Activated CD4-positive, CD25-positive, alpha-beta regulatory T cell treated with anti-CD3 and anti-CD28 coated beads, Interleukin-2, amount 50 U/mL, for 16 hours (primary cell): Measurements from ENCODE around the gene TRIM41.
"Not testable (repeated sequence)": the region's sequence is repeated elsewhere in the genome, so short reads cannot be mapped to it uniquely, and the experiment has no call there.

ENCODE experiments used
- DNase-seq: peaks from one replicate; pipeline ENCODE4 v3.0.0-alpha.2; 2020; ENCODE audit warnings: low read depth, low spot score

TRIM41 gene

GRCh38 chr5:181248277-181248676 lies 25.2 kb downstream of the TRIM41 start:
- no peak for DNase-seq

- DNase-seq, result no peak
Observed at GRCh38 chr5:181255276-181255675, 32.2 kb downstream of the TRIM41 start.

GRCh38 chr5:181255836-181256578 lies 32.9 kb downstream of the TRIM41 start:
- DNase-seq, result no peak

- DNase-seq, result no peak
Observed at GRCh38 chr5:181258576-181258975, 35.5 kb downstream of the TRIM41 start.

- DNase-seq, result no peak
Observed at GRCh38 chr5:181259283-181259682, 36.2 kb downstream of the TRIM41 start.

GRCh38 chr5:181259974-181260719 lies 37.1 kb downstream of the TRIM41 start:
- DNase-seq, result no peak

GRCh38 chr5:181260720-181261319 lies 37.7 kb downstream of the TRIM41 start, which contains the start of gene TRIM52:
TSS of gene TRIM52 (minus strand) at chr5:181261143. CDS start at chr5:181260813, 330 bp downstream.
- DNase-seq, result peak; percentile 78

GRCh38 chr5:181261320-181262049 lies 38.4 kb downstream of the TRIM41 start:
- DNase-seq, result peak; percentile 51

- no peak for DNase-seq
Observed at GRCh38 chr5:181263633-181264032, 40.6 kb downstream of the TRIM41 start.

- DNase-seq, result no peak
Observed at GRCh38 chr5:181265092-181265671, 42.1 kb downstream of the TRIM41 start.

GRCh38 chr5:181267291-181267904 lies 44.3 kb downstream of the TRIM41 start:
- not testable (repeated sequence) for DNase-seq

- DNase-seq, result not testable (repeated sequence)
Observed at GRCh38 chr5:181267907-181268306, 44.8 kb downstream of the TRIM41 start.

GRCh38 chr5:181271081-181271480 lies 48.0 kb downstream of the TRIM41 start:
- DNase-seq, result no peak

- not testable (repeated sequence) for DNase-seq
Observed at GRCh38 chr5:181273433-181273744, 50.3 kb downstream of the TRIM41 start.

- no peak for DNase-seq
Observed at GRCh38 chr5:181280251-181280762, 57.2 kb downstream of the TRIM41 start.

- DNase-seq, result no peak
Observed at GRCh38 chr5:181281077-181281983, 58.2 kb downstream of the TRIM41 start.

GRCh38 chr5:181281984-181282316 lies 58.9 kb downstream of the TRIM41 start:
- no peak for DNase-seq

GRCh38 chr5:181282415-181282814 lies 59.3 kb downstream of the TRIM41 start:
- DNase-seq, result not testable (repeated sequence)

GRCh38 chr5:181282874-181283273 lies 59.8 kb downstream of the TRIM41 start:
- DNase-seq, result no peak

GRCh38 chr5:181283347-181283746 lies 60.3 kb downstream of the TRIM41 start:
- DNase-seq, result no peak
